CD4-positive, alpha-beta T cell treated with Interleukin-10 for 1 hour (primary cell): ENCODE results near the gene CKAP2.
"Not testable (repeated sequence)": the region's sequence is repeated elsewhere in the genome, so short reads cannot be mapped to it uniquely, and the experiment has no call there.

Experiments
- DNase-seq: peaks from one replicate; pipeline ENCODE4 v3.0.0-alpha.2; 2020

The CKAP2 gene

DNA sequence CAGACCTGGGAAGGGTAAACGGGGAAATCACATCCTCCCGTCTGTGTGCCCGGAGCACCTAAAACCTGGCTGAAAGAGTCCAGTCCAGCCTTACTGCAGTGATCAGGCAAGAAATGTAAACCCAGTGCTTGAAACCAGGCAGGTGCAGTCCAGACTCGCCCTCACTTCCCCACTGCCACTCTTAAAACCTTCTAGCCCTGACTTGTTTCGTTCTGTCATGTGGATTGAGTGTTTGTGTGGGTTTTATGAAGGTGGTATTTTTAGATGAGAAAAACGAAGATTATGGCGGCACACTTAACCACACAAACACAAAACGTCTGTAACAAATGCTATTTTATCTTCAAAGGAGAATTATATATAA is 839 bp upstream of the CKAP2 start:
- peak; percentile 40 for DNase-seq

DNA sequence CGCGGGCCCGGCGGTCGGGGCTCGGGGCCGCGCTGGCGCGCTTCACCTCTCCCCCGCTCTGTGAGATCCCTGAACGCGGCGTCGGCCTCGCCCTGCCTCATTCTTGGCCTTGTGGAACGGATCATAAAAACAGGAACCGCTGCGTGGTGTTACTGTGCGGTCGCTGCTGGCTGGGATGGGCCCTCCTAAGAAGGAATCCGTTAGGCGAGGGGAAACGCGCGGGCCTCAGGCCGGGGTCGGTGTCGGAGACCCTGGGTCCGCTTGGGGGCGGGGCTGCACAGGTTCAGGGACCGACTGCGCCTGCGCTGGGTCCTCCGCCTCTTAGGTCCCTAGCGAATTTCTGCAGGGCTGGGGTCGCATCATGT is 381 bp downstream of the CKAP2 start:
- peak; percentile 78 for DNase-seq

DNA sequence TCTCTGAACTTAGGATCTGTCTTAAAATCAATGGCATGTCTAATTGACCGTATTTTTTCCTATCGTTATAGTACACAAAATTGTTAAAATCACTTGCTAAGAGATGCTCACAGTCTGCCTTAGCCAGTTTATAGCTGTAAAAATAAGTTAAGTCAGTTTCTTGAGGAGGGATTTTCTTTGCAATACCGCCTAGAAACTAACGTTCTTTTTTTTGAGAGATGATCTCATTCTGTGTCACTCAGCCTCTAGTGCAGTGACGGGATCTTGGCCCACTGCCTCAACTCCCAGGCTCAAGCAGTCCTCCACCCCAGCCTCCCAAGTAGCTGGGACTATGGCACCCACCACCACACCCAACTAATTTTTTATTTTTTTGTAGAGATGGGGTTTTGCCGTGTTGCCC is 4.4 kb downstream of the CKAP2 start:
- DNase-seq: no peak

DNA sequence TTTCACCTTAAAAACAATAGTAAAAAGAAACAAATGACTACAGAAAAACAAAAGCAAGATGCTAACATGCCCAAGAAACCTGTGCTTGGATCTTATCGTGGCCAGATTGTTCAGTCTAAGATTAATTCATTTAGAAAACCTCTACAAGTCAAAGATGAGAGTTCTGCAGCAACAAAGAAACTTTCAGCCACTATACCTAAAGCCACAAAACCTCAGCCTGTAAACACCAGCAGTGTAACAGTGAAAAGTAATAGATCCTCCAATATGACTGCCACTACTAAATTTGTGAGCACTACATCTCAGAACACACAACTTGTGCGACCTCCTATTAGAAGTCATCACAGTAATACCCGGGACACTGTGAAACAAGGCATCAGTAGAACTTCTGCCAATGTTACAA is 6.0 kb downstream of the CKAP2 start:
- peak; percentile 12 for DNase-seq

DNA sequence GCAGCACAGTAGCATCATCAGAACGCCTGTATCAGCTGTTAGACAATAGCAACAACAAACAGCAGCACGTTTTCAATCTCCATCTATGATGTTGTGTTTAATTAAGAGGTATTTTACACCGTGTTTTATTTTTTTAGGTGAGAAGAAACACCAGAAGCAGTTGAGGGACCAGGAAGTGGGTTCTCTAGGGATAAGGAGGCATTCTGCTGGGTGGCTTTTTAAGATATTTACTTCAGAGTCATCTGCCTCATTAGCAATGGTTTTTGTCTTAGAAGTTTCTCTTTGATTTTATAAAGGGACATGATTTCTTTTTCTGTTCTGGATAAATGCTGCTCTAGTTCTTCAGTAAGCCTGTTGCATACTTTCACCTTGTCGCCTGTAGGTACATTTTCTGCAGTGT is 8.2 kb downstream of the CKAP2 start:
- no peak for DNase-seq

DNA sequence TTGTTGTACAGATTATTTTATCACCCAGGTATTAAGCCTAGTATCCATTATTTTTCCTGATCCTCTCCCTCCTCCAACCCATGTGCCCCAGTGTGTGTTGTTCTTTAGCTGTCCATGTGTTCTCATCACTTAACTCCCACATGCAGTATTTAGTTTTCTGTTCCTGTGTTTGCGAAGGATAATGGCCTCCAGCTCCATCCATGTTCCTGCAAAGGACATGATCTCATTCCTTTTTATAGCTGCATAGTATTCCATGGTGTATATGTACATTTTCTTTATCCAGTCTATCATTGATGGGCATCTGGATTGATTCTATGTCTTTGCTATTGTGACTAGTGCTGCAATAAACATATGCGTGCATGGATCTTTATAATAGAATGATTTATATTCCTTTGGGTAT is 13.2 kb downstream of the CKAP2 start:
- not testable (repeated sequence) for DNase-seq

DNA sequence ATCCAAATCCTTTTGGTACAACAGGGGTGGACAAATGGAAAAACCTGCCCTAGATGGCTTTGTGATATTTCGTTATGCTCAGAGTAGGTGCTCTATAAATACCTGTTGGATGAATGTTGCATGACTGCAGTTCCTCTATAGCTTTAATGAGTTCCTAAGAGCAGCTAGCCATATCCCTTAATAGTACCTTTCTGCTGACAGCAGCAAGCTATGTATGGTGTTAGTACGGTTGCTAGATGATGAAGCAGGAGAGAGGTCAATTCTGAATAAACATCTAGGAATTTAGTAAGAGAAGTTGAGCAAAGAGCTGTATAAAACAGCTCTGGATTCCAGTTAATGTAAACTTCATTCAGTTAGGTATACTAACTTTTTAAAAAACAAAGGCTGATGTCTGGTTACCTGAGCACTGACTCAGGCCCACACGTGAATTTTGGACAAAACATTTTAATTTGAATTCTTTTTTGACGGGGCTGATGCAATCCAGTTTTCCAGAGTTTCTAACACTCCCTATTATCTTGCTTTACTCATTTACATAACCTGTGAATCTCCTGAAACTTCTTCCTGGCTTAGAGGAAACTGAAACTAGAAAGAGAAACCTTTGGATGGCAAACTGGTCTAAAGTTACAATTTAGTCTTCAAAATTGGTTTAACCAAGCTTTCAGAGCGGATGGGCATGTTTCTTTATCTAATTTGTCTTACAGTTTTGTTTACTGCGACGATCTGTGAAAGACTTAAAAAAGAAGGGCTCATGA is 25.6 kb downstream of the CKAP2 start:
- DNase-seq: not testable (repeated sequence)

DNA sequence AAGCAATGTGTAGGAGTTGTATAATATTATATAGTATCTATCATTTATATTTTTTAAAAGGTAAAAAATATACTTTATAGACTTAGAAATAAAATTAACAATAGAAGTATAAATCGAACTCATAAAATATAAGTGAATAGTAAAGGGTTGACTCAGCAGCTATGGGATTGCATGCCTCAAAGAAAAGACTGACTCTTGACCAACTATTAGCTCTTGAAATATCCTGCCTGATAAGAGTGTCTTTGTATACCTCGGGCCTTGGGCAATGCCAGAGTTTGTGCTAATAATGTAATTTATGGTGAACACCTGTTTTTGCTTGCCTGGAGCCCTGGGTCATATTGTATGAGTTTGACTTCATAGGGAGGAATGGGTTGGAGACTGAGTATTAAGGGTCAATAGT is 31.8 kb downstream of the CKAP2 start:
- DNase-seq: not testable (repeated sequence)

DNA sequence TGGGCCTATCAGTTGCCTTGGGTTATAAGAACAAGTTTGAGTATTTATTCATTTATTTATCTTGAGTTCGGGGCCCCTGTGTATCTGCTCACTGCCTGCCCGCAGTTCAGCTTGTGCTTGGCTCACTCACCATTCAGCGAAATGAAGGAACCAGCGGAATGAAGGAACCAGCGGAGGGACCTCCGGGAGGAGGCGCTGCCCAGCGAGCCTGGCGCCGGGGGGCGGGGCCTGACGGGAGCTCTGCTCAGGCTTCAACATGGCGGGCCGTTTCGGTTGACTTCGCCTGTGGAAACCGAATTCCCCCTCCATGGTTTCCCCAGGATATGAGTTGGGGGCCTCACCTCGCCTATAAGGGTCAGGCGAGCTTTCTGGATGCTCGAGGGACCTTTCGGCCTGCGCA is 33.5 kb downstream of the CKAP2 start:
- DNase-seq: not testable (repeated sequence)

DNA sequence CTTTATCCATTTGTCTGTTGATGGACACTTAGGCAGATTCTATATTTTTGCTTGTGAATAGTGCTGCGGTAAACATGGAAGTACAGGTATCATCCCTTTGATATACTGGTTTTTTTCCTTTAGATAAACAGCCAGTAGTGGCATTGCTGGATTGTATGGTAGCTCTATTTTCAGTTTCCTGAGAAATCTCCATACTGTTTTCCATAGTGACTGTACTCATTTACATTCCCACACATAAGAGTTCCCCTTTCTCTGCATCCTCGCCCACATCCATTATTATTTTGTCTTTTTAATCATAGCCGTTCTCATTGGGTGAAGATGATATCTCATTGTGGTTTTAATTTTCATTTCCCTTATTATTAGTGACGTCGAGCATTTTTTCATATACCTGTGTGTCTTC is 35.7 kb downstream of the CKAP2 start:
- DNase-seq: not testable (repeated sequence)

DNA sequence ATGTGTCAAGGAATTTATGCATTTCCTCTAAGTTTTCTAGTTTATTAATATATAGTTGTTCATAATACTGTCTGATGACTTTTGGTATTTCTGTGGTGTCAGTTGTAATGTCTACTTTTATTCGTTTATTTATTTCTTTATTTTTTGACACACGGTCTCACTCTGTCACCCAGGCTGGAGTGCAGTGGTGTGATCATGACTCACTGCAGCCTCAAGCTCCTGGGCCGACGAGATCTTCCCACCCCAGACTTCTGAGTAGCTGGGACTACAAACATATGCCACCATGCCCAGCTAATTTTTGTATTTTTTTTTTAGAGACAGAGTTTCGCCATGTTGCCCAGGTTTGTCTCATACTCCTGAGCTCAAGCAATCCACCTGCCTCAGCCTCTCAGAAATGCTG is 39.0 kb downstream of the CKAP2 start:
- not testable (repeated sequence) for DNase-seq

DNA sequence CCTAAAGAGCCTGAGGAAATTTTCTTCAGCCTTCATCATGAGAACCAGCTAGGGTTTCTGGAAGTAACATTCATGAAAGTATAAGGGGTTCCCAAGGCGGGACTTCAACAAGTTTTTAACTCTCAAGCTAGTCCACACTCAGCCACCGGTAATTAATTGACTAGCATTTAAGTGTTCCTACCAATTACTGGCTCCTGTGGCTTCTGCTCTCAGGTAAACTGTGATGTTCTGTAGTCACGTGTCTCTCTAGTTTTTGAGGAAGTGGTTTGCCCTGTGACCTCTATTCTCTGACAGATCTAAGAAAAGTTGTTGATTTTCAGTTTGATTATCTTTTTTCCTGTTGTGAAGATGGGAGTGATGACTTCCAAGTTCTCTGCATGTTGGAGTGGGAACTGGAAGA is 42.7 kb downstream of the CKAP2 start:
- DNase-seq: peak; percentile 7

DNA sequence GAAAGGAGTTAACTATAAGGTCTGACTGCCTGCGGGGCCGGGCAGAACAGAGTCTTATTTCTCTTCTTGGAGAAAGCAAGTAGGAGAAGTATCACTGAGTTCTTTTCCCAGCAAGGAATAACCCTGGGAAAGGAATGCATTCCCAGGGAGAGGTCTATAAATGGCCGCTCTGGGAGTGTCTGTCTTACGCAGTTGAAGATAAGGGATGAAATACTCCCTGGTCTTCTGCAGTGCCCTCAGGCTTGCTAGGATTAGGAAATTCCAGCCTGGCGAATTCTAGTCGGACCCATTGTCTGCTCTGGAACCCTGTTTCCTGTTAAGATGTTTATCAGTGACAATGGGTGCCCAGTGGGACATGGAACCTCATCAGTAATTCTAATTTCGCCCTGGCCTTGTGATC is 47.0 kb downstream of the CKAP2 start:
- not testable (repeated sequence) for DNase-seq

DNA sequence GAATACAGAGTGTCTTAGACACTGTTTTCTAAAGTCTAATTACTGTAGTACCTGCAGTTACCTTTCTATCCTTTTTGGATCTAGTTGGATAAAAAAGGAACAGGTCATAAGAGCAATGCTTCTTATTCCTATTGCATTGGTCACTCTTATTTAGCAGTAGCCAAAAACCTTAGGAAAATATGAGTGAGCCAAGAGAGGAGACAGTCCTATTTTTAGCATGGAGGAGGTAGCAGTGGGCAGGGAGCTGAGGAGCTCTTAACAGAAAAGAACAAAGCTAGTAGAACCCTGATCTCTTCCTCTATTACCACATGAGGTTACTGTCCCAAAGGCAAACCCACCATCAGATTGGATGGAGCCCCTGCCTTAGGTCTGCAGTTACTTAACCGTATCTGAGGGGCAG is 50.6 kb downstream of the CKAP2 start:
- DNase-seq: not testable (repeated sequence)

DNA sequence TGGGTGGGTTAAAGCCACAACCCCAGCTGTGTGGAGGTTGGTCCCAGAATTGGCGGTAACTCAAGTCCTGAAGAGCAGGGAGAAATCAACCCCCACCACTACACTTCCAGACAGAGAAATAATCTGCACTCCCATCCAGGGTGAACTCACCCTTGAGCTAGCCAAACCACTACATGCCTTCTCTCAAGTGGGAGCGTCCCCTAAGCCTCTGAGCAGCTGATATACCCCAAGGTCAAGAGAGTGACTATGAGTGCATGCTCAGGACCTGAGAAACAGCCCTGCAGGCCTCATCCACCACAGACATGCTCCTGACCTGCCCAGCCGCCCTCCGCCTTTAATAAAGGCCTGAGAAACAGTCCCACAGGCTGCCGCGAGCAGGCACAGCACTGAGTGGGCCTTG is 54.3 kb downstream of the CKAP2 start:
- DNase-seq: not testable (repeated sequence)

DNA sequence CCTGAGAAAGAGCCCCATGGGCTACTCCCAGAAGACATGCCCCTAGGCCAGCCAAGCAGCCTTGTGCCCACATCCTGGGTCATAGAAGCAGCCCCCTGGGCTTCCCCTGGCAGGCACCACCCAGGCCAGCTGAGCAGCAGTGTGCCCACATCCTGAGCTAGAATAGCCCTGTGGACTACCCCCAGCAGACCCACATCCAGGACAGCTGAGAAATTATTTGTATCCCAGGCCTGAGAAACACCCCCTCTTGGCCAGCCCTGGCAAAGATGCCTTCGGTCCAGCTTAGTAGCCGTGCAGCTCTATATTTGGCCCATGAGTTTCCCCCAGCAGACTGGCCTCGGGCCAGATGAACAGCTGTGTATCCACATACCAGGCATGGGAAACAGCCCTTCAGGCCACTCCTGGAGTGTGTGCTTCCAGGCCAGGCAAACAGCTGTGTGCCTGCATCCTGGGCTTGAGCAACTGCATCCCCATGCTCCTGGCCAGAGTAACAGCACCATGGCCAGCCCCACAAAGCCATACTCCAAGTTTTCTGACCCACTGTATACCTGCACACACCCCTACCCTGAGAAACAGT is 55.0 kb downstream of the CKAP2 start:
- DNase-seq: not testable (repeated sequence)

DNA sequence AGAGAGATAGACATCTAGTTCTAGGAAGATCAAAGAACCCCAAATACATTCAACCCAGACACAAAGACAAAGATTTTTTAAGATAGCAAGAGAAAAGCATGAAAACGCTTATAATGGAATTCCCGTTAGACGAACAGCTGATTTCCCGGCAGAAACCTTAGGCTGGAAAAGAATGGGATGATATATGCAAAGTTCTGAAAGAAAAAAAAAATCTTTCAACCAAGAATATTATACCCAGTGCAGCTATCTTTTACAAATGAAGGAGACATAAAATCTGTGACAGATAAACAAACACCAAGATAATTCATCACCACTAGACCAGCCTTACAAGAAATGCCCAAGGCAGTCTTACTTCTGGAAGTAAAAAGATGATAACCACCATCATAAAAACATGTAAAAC is 56.3 kb downstream of the CKAP2 start:
- not testable (repeated sequence) for DNase-seq

DNA sequence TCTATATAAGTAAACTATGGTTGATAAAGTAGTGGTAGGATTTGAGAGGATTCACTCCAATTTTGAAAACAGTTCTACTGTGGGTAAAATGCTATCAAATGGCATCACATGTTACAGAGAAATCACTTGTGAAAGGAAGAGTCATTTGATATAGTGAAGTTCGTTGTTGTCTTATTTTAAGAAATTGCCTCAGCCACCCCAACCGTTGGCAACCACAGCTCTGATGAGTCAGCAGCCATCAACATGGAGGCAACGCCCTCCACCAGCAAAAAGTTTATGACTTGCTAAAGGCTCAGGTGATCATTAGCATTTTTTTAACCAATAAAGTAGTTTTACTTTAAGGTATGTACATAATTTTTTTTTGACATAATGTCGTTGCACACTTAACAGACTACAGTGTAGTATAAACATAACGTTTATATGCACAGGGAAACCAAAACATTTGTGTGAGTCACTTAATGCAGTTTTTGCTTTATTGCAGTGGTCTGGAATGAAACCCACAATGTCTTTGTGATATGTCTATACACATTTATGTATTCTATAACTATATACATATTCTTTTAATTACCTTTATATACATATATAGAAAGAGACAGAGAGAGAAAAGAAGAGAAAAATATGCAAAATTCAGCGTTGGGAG is 58.8 kb downstream of the CKAP2 start:
- peak; percentile 25 for DNase-seq

DNA sequence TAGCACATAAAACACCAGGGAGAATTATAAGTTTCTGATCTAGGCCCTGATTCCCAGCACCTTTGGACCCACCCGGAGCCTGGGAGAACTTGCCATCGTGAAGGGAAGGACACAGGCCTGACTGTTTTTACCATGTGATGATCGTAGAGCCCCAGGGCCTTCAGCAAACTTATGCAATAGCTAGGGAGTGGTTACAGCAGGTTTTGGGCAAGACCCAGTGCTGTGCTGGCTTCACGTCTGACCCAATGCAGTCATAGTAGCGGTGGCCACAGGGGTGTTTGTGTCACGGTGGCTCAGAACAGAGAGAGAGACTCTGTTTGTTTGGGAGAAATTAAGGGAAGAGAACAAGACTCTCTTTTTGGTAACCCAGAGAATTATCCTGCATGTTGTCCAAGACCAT is 68.0 kb downstream of the CKAP2 start:
- DNase-seq: not testable (repeated sequence)
